H9 (cell line): ENCODE results near the gene CDH26. TPM values are rescaled to one million over a fixed set of nuclear protein-coding genes. Genes with fewer than 3 reads are reported as not detected.

ENCODE experiments used
- DNase-seq: peaks from one replicate; pipeline ENCODE4 v3.0.0-alpha.2; 2017
- H2AFZ ChIP-seq: one replicate; pipeline ENCODE4 v1.6.1; 2013; ENCODE audit warnings: mild to moderate bottlenecking, low read length, control low read depth, moderate library complexity
- H2AK5ac ChIP-seq: 2 replicates; pipeline ENCODE4 v1.6.1; 2013; ENCODE audit warnings: low read length, control low read depth, mixed read lengths; ENCODE audit not compliant: insufficient read length
- H2BK120ac ChIP-seq: one replicate; pipeline ENCODE4 v1.6.1; 2013; ENCODE audit warnings: low read depth, mild to moderate bottlenecking, low read length, control low read depth, inconsistent platforms; ENCODE audit not compliant: poor library complexity, severe bottlenecking
- H2BK12ac ChIP-seq: 2 replicates; pipeline ENCODE4 v1.6.1; 2013; ENCODE audit warnings: low read length, control low read depth, mixed read lengths, low read depth; ENCODE audit not compliant: insufficient read length
- H2BK15ac ChIP-seq: 2 replicates; pipeline ENCODE4 v1.6.1; 2013; ENCODE audit warnings: low read depth, low read length, control low read depth
- H2BK20ac ChIP-seq: one replicate; pipeline ENCODE4 v1.6.1; 2013; ENCODE audit warnings: low read depth, mild to moderate bottlenecking, low read length, control low read depth, inconsistent platforms; ENCODE audit not compliant: poor library complexity, severe bottlenecking
- H2BK5ac ChIP-seq: 2 replicates; pipeline ENCODE4 v1.6.1; 2013; ENCODE audit warnings: low read length, control low read depth, mixed read lengths; ENCODE audit not compliant: insufficient read length
- H3K14ac ChIP-seq: 2 replicates; pipeline ENCODE4 v1.6.1; 2013; ENCODE audit warnings: low read length, control low read depth; ENCODE audit not compliant: insufficient read depth
- H3K18ac ChIP-seq: 2 replicates; pipeline ENCODE4 v1.6.1; 2013; ENCODE audit warnings: low read depth, mild to moderate bottlenecking, mixed read lengths, low read length, control low read depth; ENCODE audit not compliant: insufficient read length
- H3K23ac ChIP-seq: 2 replicates; pipeline ENCODE4 v1.6.1; 2013; ENCODE audit warnings: low read length, control low read depth, mixed read lengths, low read depth; ENCODE audit not compliant: insufficient read length
- H3K23me2 ChIP-seq: 2 replicates; pipeline ENCODE4 v1.6.1; 2013; ENCODE audit warnings: low read depth, mild to moderate bottlenecking, mixed read lengths, low read length, control low read depth; ENCODE audit not compliant: insufficient read length, poor library complexity, severe bottlenecking
- H3K27ac ChIP-seq: 2 replicates; pipeline ENCODE4 v1.5.1; 2013; ENCODE audit warnings: low read length, control low read depth, mixed read lengths, low read depth; ENCODE audit not compliant: insufficient read length
- H3K27me3 ChIP-seq: 2 replicates; pipeline ENCODE4 v1.6.1; 2013; ENCODE audit warnings: low read length, control low read depth, inconsistent platforms; ENCODE audit not compliant: insufficient read depth
- H3K4ac ChIP-seq: 2 replicates; pipeline ENCODE4 v1.6.1; 2013; ENCODE audit warnings: low read depth, mild to moderate bottlenecking, control low read depth, inconsistent platforms, low read length, moderate library complexity
- H3K4me1 ChIP-seq: 2 replicates; pipeline ENCODE4 v1.6.1; 2013; ENCODE audit warnings: low read length, control low read depth, inconsistent platforms; ENCODE audit not compliant: insufficient read depth
- H3K4me2 ChIP-seq: 2 replicates; pipeline ENCODE4 v1.6.1; 2013; ENCODE audit warnings: low read length, control low read depth, mixed read lengths; ENCODE audit not compliant: insufficient read length, insufficient read depth
- H3K56ac ChIP-seq: 2 replicates; pipeline ENCODE4 v1.6.1; 2013; ENCODE audit warnings: low read depth, mild to moderate bottlenecking, mixed read lengths, low read length, control low read depth; ENCODE audit not compliant: insufficient read length
- H3K79me1 ChIP-seq: 2 replicates; pipeline ENCODE4 v1.6.1; 2013; ENCODE audit warnings: low read depth, mild to moderate bottlenecking, moderate library complexity, low read length, control low read depth, inconsistent platforms; ENCODE audit not compliant: insufficient read depth, poor library complexity, severe bottlenecking
- H3K79me2 ChIP-seq: 2 replicates; pipeline ENCODE4 v1.6.1; 2013; ENCODE audit warnings: low read length, control low read depth, inconsistent platforms; ENCODE audit not compliant: insufficient read depth
- H3K9ac ChIP-seq: 2 replicates; pipeline ENCODE4 v1.6.1; 2013; ENCODE audit warnings: low read length, control low read depth, mixed read lengths; ENCODE audit not compliant: insufficient read length; ENCODE audit errors: extremely low read depth
- H3K9me3 ChIP-seq: one replicate; pipeline ENCODE4 v1.6.1; 2013; ENCODE audit warnings: low read depth, low read length, inconsistent platforms; ENCODE audit not compliant: control insufficient read depth
- H3T11ph ChIP-seq: one replicate; pipeline ENCODE4 v1.6.1; 2013; ENCODE audit warnings: mild to moderate bottlenecking, low read length, control low read depth, inconsistent platforms
- H4K20me1 ChIP-seq: one replicate; pipeline ENCODE4 v1.6.1; 2013; ENCODE audit not compliant: control insufficient read depth, insufficient read length, insufficient read depth
- H4K5ac ChIP-seq: 2 replicates; pipeline ENCODE4 v1.6.1; 2013; ENCODE audit warnings: low read depth, mild to moderate bottlenecking, mixed read lengths, low read length, control low read depth; ENCODE audit not compliant: insufficient read length
- H4K8ac ChIP-seq: replicated peaks from 2 replicates; pipeline ENCODE4 v1.6.1; 2013; ENCODE audit warnings: low read length, control low read depth, mixed read lengths, low read depth; ENCODE audit not compliant: insufficient read length
- H4K91ac ChIP-seq: 2 replicates; pipeline ENCODE4 v1.6.1; 2013; ENCODE audit warnings: low read depth, mild to moderate bottlenecking, moderate library complexity, mixed read lengths, low read length, control low read depth; ENCODE audit not compliant: insufficient read length
- H3K27ac Mint-ChIP-seq, 3 experiments: 2 replicates in 2 of 3; 3 replicates in 1 of 3; pipeline ENCODE4 v1.8.0; 2020 to 2021; ENCODE audit warnings: mixed read lengths in 3 of 3, mild to moderate bottlenecking in 1 of 3, moderate library complexity in 1 of 3
- H3K27me3 Mint-ChIP-seq: 2 replicates; pipeline ENCODE4 v1.8.0; 2021; ENCODE audit warnings: low read depth, mild to moderate bottlenecking, moderate library complexity, mixed read lengths
- H3K36me3 Mint-ChIP-seq, 3 experiments: 2 replicates in 2 of 3; 3 replicates in 1 of 3; pipeline ENCODE4 v1.8.0; 2020 to 2021; ENCODE audit warnings: low read depth in 3 of 3, mixed read lengths in 3 of 3; ENCODE audit not compliant: insufficient read depth in 1 of 3
- H3K4me1 Mint-ChIP-seq, 2 experiments: 2 replicates each; pipeline ENCODE4 v1.8.0; 2020; ENCODE audit warnings: mixed read lengths in 2 of 2
- H3K4me3 Mint-ChIP-seq, 2 experiments: 2 replicates in 1 of 2; 3 replicates in 1 of 2; pipeline ENCODE4 v1.8.0; 2020 to 2021; ENCODE audit warnings: mild to moderate bottlenecking in 2 of 2, mixed read lengths in 2 of 2, moderate library complexity in 1 of 2
- H3K9me3 Mint-ChIP-seq, 2 experiments: 2 replicates in 1 of 2; 3 replicates in 1 of 2; pipeline ENCODE4 v1.8.0; 2020; ENCODE audit warnings: mild to moderate bottlenecking in 2 of 2, mixed read lengths in 2 of 2, moderate library complexity in 1 of 2
- CTCF ChIP-seq: fragments of 200-600 bp; sonication (generic); conservative IDR thresholded peaks from 3 replicates; pipeline ENCODE4 v1.8.0; 2021; ENCODE audit warnings: antibody characterized with exemption, mild to moderate bottlenecking
- WGBS: extraction: QIAGEN DNeasy Blood & Tissue Kit; methylation state at CpG from one replicate; pipeline ENCODE4 v1.1.7; 2013; ENCODE audit warnings: missing lambda C conversion rate, low lambda C conversion rate, mixed read lengths; ENCODE audit not compliant: insufficient read length; ENCODE audit errors: extremely low coverage; 5-methylcytosine and 5-hydroxymethylcytosine counted together
- total RNA-seq: library from RNA; stranded (reverse); gene quantifications from 2 replicates; pipeline ENCODE4 v1.2.1, GENCODE V29; 2021

Gene CDH26
- total RNA-seq, 1 experiment from 2014 or later, result 0.79 TPM

- TF ChIP-seq CTCF, result no peak
- H4K20me1 ChIP-seq, result no peaks in the 10 kb centered on the region
- H3K14ac ChIP-seq, result no peak overlapping the region
- H2BK15ac ChIP-seq, result no peak overlapping the region
- no peak overlapping the region for H2BK12ac ChIP-seq
- no peak overlapping the region for H3K4ac ChIP-seq
- H3K9me3 Mint-ChIP-seq, result peaks cover 6% of the 10 kb centered on the region in 2 experiments; a peak in 3 of 5 replicates
- H4K8ac ChIP-seq, result no peak overlapping the region
- no peaks in the 10 kb centered on the region for H3K4me1 ChIP-seq
- no peak overlapping the region for H3K23ac ChIP-seq
- H2BK20ac ChIP-seq, result no peak overlapping the region
- no peak overlapping the region for H3K4me2 ChIP-seq
- H2AK5ac ChIP-seq, result no peak overlapping the region
- no peak overlapping the region for H4K5ac ChIP-seq
- H3K4me3 Mint-ChIP-seq, result no peak overlapping the region
- no peak overlapping the region for H3K27ac ChIP-seq
- no peak overlapping the region for H2AFZ ChIP-seq
- no peak overlapping the region for H2BK120ac ChIP-seq
- no peak for DNase-seq
- H4K91ac ChIP-seq, result no peak overlapping the region
- no peaks in the 10 kb centered on the region for H3K79me2 ChIP-seq
- H3K79me1 ChIP-seq, result no peaks in the 10 kb centered on the region
- no peak overlapping the region for H3K27ac Mint-ChIP-seq
- H3T11ph ChIP-seq, result no peak overlapping the region
- no peak overlapping the region for H2BK5ac ChIP-seq
- peaks cover 19% of the 10 kb centered on the region for H3K27me3 Mint-ChIP-seq
- no CpG with 5 or more reads among the region's 2 CpGs for WGBS
- H3K36me3 Mint-ChIP-seq, result peaks cover 13 to 27% (median 24%) of the 10 kb centered on the region in 3 experiments
- no peak overlapping the region for H3K18ac ChIP-seq
- H3K23me2 ChIP-seq, result peaks cover 4% of the 10 kb centered on the region
- peaks cover 7% of the 10 kb centered on the region; the same call in 1 of the 2 replicates for H3K27me3 ChIP-seq
- H3K9ac ChIP-seq, result no peak overlapping the region
- no peaks in the 10 kb centered on the region for H3K9me3 ChIP-seq
- H3K56ac ChIP-seq, result no peak overlapping the region
- peaks cover 19 to 23% of the 10 kb centered on the region in 2 experiments for H3K4me1 Mint-ChIP-seq
These were observed 16.0 kb upstream of the CDH26 start for GRCh38 chr20:59942245-59942644.
